GM12878 (cell line): ENCODE data around the gene ADAMTS7. TPM values are rescaled to one million over a fixed set of nuclear protein-coding genes. Genes with fewer than 3 reads are reported as not detected.

ENCODE experiments used
- ATAC-seq: fragments of 200-7000 bp; cut with Tn5 transposase; 3 replicates; pipeline ENCODE4 v1.9.1; 2020; ENCODE audit warnings: mild to moderate bottlenecking, moderate library complexity
- BruUV-seq: library from RNA; stranded (reverse); fragments of 400-500 nt; replicated peaks from 2 replicates; lab custom pipeline; 2021; lab: Mats Ljungman, UMichigan
- CTCF ChIA-PET: fragments of 300-600 bp; sonication (Branson Sonifier 250); formaldehyde crosslinking; extraction: SDS; loops from one replicate; lab custom pipeline; 2021; ENCODE audit warnings: inconsistent platforms; lab: Yijun Ruan, JAX
- POLR2A ChIA-PET: fragments of 350-600 bp; formaldehyde crosslinking; extraction: SDS; loops from one replicate; lab custom pipeline; 2021; ENCODE audit warnings: inconsistent platforms; lab: Charles Lee
- RAD21 ChIA-PET: fragments of 300-600 bp; sonication (Branson Sonifier 250); formaldehyde crosslinking; loops from one replicate; lab custom pipeline; 2023; ENCODE audit warnings: antibody characterized with exemption; ENCODE audit not compliant: unreplicated experiment; lab: Charles Lee
- SMC1A ChIA-PET: fragments of 300-600 bp; sonication (Branson Sonifier 250); formaldehyde crosslinking; loops from one replicate; lab custom pipeline; 2023; ENCODE audit not compliant: unreplicated experiment, uncharacterized antibody; lab: Charles Lee
- DNase-seq: peaks from one replicate; pipeline ENCODE4 v3.0.0-alpha.2; 2011; ENCODE audit warnings: low read depth, low spot score
- FAIRE-seq: peaks from 3 replicates; lab custom pipeline; 2011; peaks lifted over from hg19 to GRCh38; lab: Jason Lieb, UNC
- H2AFZ ChIP-seq: 2 replicates; pipeline ENCODE4 v1.6.0; 2011; ENCODE audit warnings: low read depth, low read length, control low read depth; ENCODE audit not compliant: control insufficient read depth
- H3K27ac ChIP-seq: 2 replicates; pipeline ENCODE4 v1.5.1; 2011; ENCODE audit warnings: control low read depth; ENCODE audit not compliant: control insufficient read depth, insufficient read depth
- H3K27me3 ChIP-seq, 2 experiments: replicated peaks in 1 of 2; 2 replicates each; pipeline versions ENCODE4 v1.6.0 to v1.6.1; 2011; ENCODE audit warnings: low read length in 1 of 2; ENCODE audit not compliant: control insufficient read depth in 2 of 2, insufficient read depth in 2 of 2
- H3K36me3 ChIP-seq, 2 experiments: 2 replicates each; pipeline ENCODE4 v1.5.1; 2011; ENCODE audit warnings: low read length in 1 of 2; ENCODE audit not compliant: control insufficient read depth in 2 of 2, insufficient read depth in 2 of 2
- H3K4me1 ChIP-seq: 2 replicates; pipeline ENCODE4 v1.6.1; 2011; ENCODE audit warnings: mild to moderate bottlenecking, low read length, moderate library complexity, mixed read lengths; ENCODE audit not compliant: control insufficient read depth, insufficient read depth
- H3K4me2 ChIP-seq: 2 replicates; pipeline ENCODE4 v1.6.0; 2011; ENCODE audit warnings: control low read depth; ENCODE audit not compliant: control insufficient read depth, insufficient read depth
- H3K4me3 ChIP-seq: fragments of 200-600 bp; sonication (generic); 2 replicates; pipeline ENCODE4 v1.5.1; 2016
- H3K79me2 ChIP-seq: 2 replicates; pipeline ENCODE4 v1.6.0; 2011; ENCODE audit warnings: low read length; ENCODE audit not compliant: control insufficient read depth, insufficient read depth
- H3K9ac ChIP-seq: 2 replicates; pipeline ENCODE4 v1.8.0; 2011; ENCODE audit warnings: low read length, control low read depth, mixed read lengths; ENCODE audit not compliant: control insufficient read depth, insufficient read depth
- H3K9me3 ChIP-seq: replicated peaks from 3 replicates; pipeline ENCODE4 v1.5.1; 2011; ENCODE audit warnings: mild to moderate bottlenecking, low read length; ENCODE audit not compliant: control insufficient read depth, insufficient read depth
- H4K20me1 ChIP-seq: 2 replicates; pipeline ENCODE4 v1.6.0; 2011; ENCODE audit not compliant: control insufficient read depth, insufficient read depth
- CHD1 ChIP-seq: IDR thresholded peaks from 2 replicates; pipeline ENCODE4 v1.6.1; 2012; ENCODE audit warnings: low read depth, low read length, improper control_type of control experiment
- ESRRA ChIP-seq: IDR thresholded peaks from 2 replicates; pipeline ENCODE4 v1.6.1; 2012; ENCODE audit warnings: mild to moderate bottlenecking, low read length, improper control_type of control experiment
- HDGF ChIP-seq: fragments of 450-650 bp; IDR thresholded peaks from 2 replicates; pipeline ENCODE4 v1.6.1; 2016; ENCODE audit warnings: antibody characterized with exemption
- PAX8 ChIP-seq: fragments of 450-650 bp; IDR thresholded peaks from 2 replicates; pipeline ENCODE4 v1.6.1; 2017; ENCODE audit warnings: mild to moderate bottlenecking, moderate library complexity
- POU2F2 ChIP-seq: IDR thresholded peaks from 3 replicates; pipeline ENCODE4 v1.6.1; 2011; ENCODE audit warnings: low read depth, mild to moderate bottlenecking, low read length, borderline replicate concordance
- RB1 ChIP-seq: fragments of 450-650 bp; formaldehyde crosslinking; IDR thresholded peaks from 2 replicates; pipeline ENCODE4 v1.6.1; 2017; ENCODE audit warnings: mild to moderate bottlenecking, borderline replicate concordance
- REST ChIP-seq: IDR thresholded peaks from 2 replicates; pipeline ENCODE4 v1.6.1; 2012; ENCODE audit warnings: mild to moderate bottlenecking, low read depth, low read length
- TBL1XR1 ChIP-seq: IDR thresholded peaks from 2 replicates; pipeline ENCODE4 v1.6.1; 2012; ENCODE audit warnings: low read depth, low read length, improper control_type of control experiment
- ZNF274 ChIP-seq: IDR thresholded peaks from one replicate; pipeline ENCODE4 v1.8.0; 2011; ENCODE audit not compliant: insufficient read length, insufficient read depth
- ZNF384 ChIP-seq: IDR thresholded peaks from 2 replicates; pipeline ENCODE4 v1.6.1; 2012; ENCODE audit warnings: low read depth, mild to moderate bottlenecking, low read length, improper control_type of control experiment, borderline replicate concordance
- WGBS: methylation state at CpG from one replicate; pipeline ENCODE4 v1.1.6; 2016; ENCODE audit warnings: low lambda C conversion rate; ENCODE audit not compliant: insufficient replicate concordance, insufficient coverage; ENCODE audit errors: missing lambda C conversion rate; 5-methylcytosine and 5-hydroxymethylcytosine counted together
- in situ Hi-C: fragments of 300-500 bp; cut with MboI; formaldehyde crosslinking; loops from 9 replicates; pipeline ENCODE4 v1.14.3; 2018; ENCODE audit warnings: mixed read lengths
- intact Hi-C: fragments of 100-400 bp; cut with micrococcal nuclease; formaldehyde crosslinking; loops from one replicate; pipeline ENCODE4 v1.14.2; 2022; ENCODE audit not compliant: unreplicated experiment
- polyA plus RNA-seq, 11 experiments: library from polyadenylated mRNA; depleted of rRNA in 4 of 11; unstranded in 6 of 11; stranded (reverse) in 5 of 11; fragments of >200 nt; fragmentation: Nextera tagmentation in 4 of 11; fragmentation: Illumina TruSeq in 1 of 11; extraction: Ambion mirVana in 4 of 11; extraction: Trizol in 1 of 11; gene quantifications; 1 replicate in 1 of 11; 2 replicates in 10 of 11; pipeline versions ENCODE4 v1.2.1 to v1.2.3, GENCODE V29; 2011 to 2016; ENCODE audit warnings: inconsistent platforms in 2 of 11, missing spikeins in 2 of 11, low read depth in 1 of 11
- total RNA-seq, 4 experiments: library from RNA; depleted of rRNA in 3 of 4; stranded (reverse); fragments of >200 nt in 3 of 4; fragmentation: Illumina TruSeq in 1 of 4; extraction: Trizol in 1 of 4; gene quantifications; 2 replicates each; pipeline versions ENCODE4 v1.2.1 to v1.2.3, GENCODE V29; 2013 to 2021
- TF ChIP-seq, protein P1 (sequence below): fragments of 450-650 bp; IDR thresholded peaks from 2 replicates; pipeline ENCODE4 v1.6.1; 2017; ENCODE audit warnings: mild to moderate bottlenecking, moderate library complexity

Gene ADAMTS7
- total and polyA plus RNA-seq, 10 of the 15 experiments (the other 5 are each of a cell fraction or from before 2014, with no cell fraction given): 0.03 to 0.28 (median 0.06) TPM; not detected in 6

- no peak for ATAC-seq
- SMC1A ChIA-PET: interaction anchor here (1.3 kb wide), 1 partner anchor 112 kb away, joined by 3 read pairs; no protein-coding TSS in a partner anchor
Measured at GRCh38 chr15:78750566-78750965, 60.7 kb downstream of the ADAMTS7 start.

DNA sequence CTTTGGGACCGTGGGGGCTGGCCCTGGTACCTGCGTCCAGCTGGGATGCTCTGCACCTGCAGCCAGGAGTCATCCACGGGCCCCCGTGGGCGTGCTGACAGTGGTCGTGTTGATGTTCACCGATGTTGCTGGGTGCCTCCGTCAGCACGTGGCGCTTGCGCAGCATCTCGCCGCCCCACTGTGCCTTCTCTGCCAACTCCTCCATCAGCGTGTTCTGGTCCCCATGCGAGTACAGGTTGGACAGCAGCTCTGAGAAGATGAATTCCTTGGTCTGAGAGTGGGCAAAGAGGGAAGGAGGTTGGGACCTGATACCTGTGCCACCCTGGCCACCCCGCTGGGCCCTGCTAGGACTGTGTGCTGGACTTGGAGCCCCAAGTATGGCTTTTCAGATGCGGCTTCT lies 61.4 kb downstream of the ADAMTS7 start:
- Histone ChIP-seq H3K4me1 (no peaks in the 10 kb centered on the region), H3K9me3 (no peaks in the 10 kb centered on the region), H3K27ac (no peak overlapping the region), H3K27me3 (no peaks in the 10 kb centered on the region), H3K36me3 (no peaks in the 10 kb centered on the region), H2AFZ (no peak overlapping the region), H3K9ac (no peak overlapping the region), H3K4me3 (no peak overlapping the region), H3K79me2 (no peaks in the 10 kb centered on the region), H3K4me2 (no peak overlapping the region), H4K20me1 (no peaks in the 10 kb centered on the region)
- no peak for FAIRE-seq
- SMC1A ChIA-PET: interaction anchor here (1.3 kb wide), 1 partner anchor 111 kb away, joined by 3 read pairs; no protein-coding TSS in a partner anchor
- POLR2A ChIA-PET: interaction anchor here (0.7 kb wide), 1 partner anchor 1364 kb away, joined by 3 read pairs; no protein-coding TSS in a partner anchor
- no peak for DNase-seq
- RAD21 ChIA-PET: no interaction called here
- CTCF ChIA-PET: interaction anchor here (3.9 kb wide), 1 partner anchor 9 kb away, joined by 18 read pairs; no protein-coding TSS in a partner anchor
- WGBS: 80% methylated on average over 16 of the region's 17 CpGs
- in situ Hi-C loops (loop anchor here (5.0 kb wide), 1 partner anchor 803 kb away; no protein-coding TSS in a partner anchor), intact Hi-C loops (no loop called here)
- ATAC-seq: no peak
- BruUV-seq: no TSS peak
- TF ChIP-seq, protein P1, sequence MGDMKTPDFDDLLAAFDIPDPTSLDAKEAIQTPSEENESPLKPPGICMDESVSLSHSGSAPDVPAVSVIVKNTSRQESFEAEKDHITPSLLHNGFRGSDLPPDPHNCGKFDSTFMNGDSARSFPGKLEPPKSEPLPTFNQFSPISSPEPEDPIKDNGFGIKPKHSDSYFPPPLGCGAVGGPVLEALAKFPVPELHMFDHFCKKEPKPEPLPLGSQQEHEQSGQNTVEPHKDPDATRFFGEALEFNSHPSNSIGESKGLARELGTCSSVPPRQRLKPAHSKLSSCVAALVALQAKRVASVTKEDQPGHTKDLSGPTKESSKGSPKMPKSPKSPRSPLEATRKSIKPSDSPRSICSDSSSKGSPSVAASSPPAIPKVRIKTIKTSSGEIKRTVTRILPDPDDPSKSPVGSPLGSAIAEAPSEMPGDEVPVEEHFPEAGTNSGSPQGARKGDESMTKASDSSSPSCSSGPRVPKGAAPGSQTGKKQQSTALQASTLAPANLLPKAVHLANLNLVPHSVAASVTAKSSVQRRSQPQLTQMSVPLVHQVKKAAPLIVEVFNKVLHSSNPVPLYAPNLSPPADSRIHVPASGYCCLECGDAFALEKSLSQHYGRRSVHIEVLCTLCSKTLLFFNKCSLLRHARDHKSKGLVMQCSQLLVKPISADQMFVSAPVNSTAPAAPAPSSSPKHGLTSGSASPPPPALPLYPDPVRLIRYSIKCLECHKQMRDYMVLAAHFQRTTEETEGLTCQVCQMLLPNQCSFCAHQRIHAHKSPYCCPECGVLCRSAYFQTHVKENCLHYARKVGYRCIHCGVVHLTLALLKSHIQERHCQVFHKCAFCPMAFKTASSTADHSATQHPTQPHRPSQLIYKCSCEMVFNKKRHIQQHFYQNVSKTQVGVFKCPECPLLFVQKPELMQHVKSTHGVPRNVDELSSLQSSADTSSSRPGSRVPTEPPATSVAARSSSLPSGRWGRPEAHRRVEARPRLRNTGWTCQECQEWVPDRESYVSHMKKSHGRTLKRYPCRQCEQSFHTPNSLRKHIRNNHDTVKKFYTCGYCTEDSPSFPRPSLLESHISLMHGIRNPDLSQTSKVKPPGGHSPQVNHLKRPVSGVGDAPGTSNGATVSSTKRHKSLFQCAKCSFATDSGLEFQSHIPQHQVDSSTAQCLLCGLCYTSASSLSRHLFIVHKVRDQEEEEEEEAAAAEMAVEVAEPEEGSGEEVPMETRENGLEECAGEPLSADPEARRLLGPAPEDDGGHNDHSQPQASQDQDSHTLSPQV: no peak
- TF ChIP-seq REST (no peak), HDGF (no peak), ESRRA (no peak), PAX8 (no peak), ZNF384 (no peak), ZNF274 (no peak)

More at GRCh38 chr15:78750566-78750965, 60.7 kb downstream of the ADAMTS7 start:
- intact Hi-C loops: no loop called here
- no peaks in the 10 kb centered on the region for H3K9me3 ChIP-seq
- no peak overlapping the region for H3K27ac ChIP-seq
- H3K27me3 ChIP-seq: no peaks in the 10 kb centered on the region
- CTCF ChIA-PET: interaction anchor here (0.6 to 3.9 kb wide), 8 partner anchors 10 to 756 kb away, joined by 4 to 18 read pairs (median 4); no protein-coding TSS in a partner anchor
- H3K4me2 ChIP-seq: no peak overlapping the region; the same call in 1 of the 2 replicates
- RAD21 ChIA-PET: no interaction called here
- no peak overlapping the region for H3K9ac ChIP-seq
- BruUV-seq: no TSS peak
- no peaks in the 10 kb centered on the region for H3K79me2 ChIP-seq
- no peak for FAIRE-seq
- WGBS: 44% methylated on average over 6 of the region's 7 CpGs
- TF ChIP-seq CHD1 (no peak), POU2F2 (no peak), RB1 (no peak), TBL1XR1 (no peak)
- TF ChIP-seq, all 136 proteins: peak for 0
- no peak for DNase-seq
- no peak overlapping the region for H3K4me3 ChIP-seq
- H4K20me1 ChIP-seq: no peaks in the 10 kb centered on the region
- H2AFZ ChIP-seq: no peak overlapping the region; the same call in 1 of the 2 replicates
- POLR2A ChIA-PET: no interaction called here
- in situ Hi-C loops: loop anchor here (5.0 kb wide), 1 partner anchor 803 kb away; no protein-coding TSS in a partner anchor
- H3K4me1 ChIP-seq: no peaks in the 10 kb centered on the region
- H3K36me3 ChIP-seq: no peaks in the 10 kb centered on the region
